MCF 10A (cell line): ENCODE measurements around the gene MAPT. TPM values are rescaled to one million over a fixed set of nuclear protein-coding genes. Genes with fewer than 3 reads are reported as not detected.

ENCODE experiments used
- BruUV-seq: library from RNA; stranded (reverse); fragments of 400-500 nt; replicated peaks from 2 replicates; lab custom pipeline; 2021; lab: Mats Ljungman, UMichigan
- CTCF ChIA-PET: fragments of 300-600 bp; sonication (Branson Sonifier 250); formaldehyde crosslinking; extraction: SDS; loops from one replicate; lab custom pipeline; 2021; ENCODE audit warnings: antibody characterized with exemption, inconsistent platforms; lab: Yijun Ruan, JAX
- POLR2A ChIA-PET: fragments of 300-600, 350-650 bp; sonication (Branson Sonifier 250); formaldehyde crosslinking; extraction: SDS; loops from one replicate; lab custom pipeline; 2020; ENCODE audit warnings: antibody characterized with exemption, inconsistent platforms; lab: Yijun Ruan, JAX
- DNase-seq: peaks from one replicate; pipeline ENCODE4 v3.0.0-alpha.2; 2018; ENCODE audit not compliant: unreplicated experiment
- H3K27ac Mint-ChIP-seq: one replicate; pipeline ENCODE4 v1.8.0; 2022; ENCODE audit warnings: mild to moderate bottlenecking, low read depth, mixed read lengths; ENCODE audit not compliant: unreplicated experiment
- H3K27me3 Mint-ChIP-seq: one replicate; pipeline ENCODE4 v1.8.0; 2022; ENCODE audit warnings: mixed read lengths; ENCODE audit not compliant: insufficient read depth, unreplicated experiment
- H3K36me3 Mint-ChIP-seq: one replicate; pipeline ENCODE4 v1.8.0; 2022; ENCODE audit warnings: mild to moderate bottlenecking, moderate library complexity, mixed read lengths; ENCODE audit not compliant: insufficient read depth, unreplicated experiment
- H3K4me1 Mint-ChIP-seq: one replicate; pipeline ENCODE4 v1.8.0; 2022; ENCODE audit warnings: mixed read lengths; ENCODE audit not compliant: insufficient read depth, unreplicated experiment
- H3K4me3 Mint-ChIP-seq: one replicate; pipeline ENCODE4 v1.8.0; 2022; ENCODE audit warnings: mild to moderate bottlenecking, moderate library complexity, mixed read lengths; ENCODE audit not compliant: unreplicated experiment
- H3K9me3 Mint-ChIP-seq: one replicate; pipeline ENCODE4 v1.8.0; 2022; ENCODE audit warnings: mixed read lengths; ENCODE audit not compliant: unreplicated experiment
- intact Hi-C: fragments of 100-400 bp; cut with micrococcal nuclease; formaldehyde crosslinking; loops from 2 replicates; pipeline ENCODE4 v1.14.1; 2022
- total RNA-seq: library from RNA; stranded (reverse); gene quantifications from 2 replicates; pipeline ENCODE4 v1.2.3, GENCODE V29; 2022
- TF ChIP-seq, protein P1 (sequence below): fragments of 200-600 bp; IDR thresholded peaks from one replicate; pipeline ENCODE4 v1.8.0; 2022; ENCODE audit warnings: antibody characterized with exemption, mild to moderate bottlenecking; ENCODE audit not compliant: unreplicated experiment

MAPT gene
- total RNA-seq, 1 experiment from 2014 or later = 0.42 TPM

- POLR2A ChIA-PET = interaction anchor here (0.9 kb wide), 1 partner anchor 17 kb away, joined by 3 read pairs; no protein-coding TSS in a partner anchor
- intact Hi-C loops = no loop called here
- DNase-seq = no peak
- Mint-ChIP-seq H3K36me3 (no peaks in the 10 kb centered on the region), H3K27ac (no peak overlapping the region), H3K4me1 (no peaks in the 10 kb centered on the region), H3K9me3 (no peaks in the 10 kb centered on the region), H3K4me3 (no peak overlapping the region), H3K27me3 (peaks cover 19% of the 10 kb centered on the region)
- TF ChIP-seq, protein P1, sequence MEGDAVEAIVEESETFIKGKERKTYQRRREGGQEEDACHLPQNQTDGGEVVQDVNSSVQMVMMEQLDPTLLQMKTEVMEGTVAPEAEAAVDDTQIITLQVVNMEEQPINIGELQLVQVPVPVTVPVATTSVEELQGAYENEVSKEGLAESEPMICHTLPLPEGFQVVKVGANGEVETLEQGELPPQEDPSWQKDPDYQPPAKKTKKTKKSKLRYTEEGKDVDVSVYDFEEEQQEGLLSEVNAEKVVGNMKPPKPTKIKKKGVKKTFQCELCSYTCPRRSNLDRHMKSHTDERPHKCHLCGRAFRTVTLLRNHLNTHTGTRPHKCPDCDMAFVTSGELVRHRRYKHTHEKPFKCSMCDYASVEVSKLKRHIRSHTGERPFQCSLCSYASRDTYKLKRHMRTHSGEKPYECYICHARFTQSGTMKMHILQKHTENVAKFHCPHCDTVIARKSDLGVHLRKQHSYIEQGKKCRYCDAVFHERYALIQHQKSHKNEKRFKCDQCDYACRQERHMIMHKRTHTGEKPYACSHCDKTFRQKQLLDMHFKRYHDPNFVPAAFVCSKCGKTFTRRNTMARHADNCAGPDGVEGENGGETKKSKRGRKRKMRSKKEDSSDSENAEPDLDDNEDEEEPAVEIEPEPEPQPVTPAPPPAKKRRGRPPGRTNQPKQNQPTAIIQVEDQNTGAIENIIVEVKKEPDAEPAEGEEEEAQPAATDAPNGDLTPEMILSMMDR = no peak
- BruUV-seq = no TSS peak
- CTCF ChIA-PET = interaction anchor here (0.7 kb wide), 1 partner anchor 9 kb away, joined by 4 read pairs; no protein-coding TSS in a partner anchor
These were observed 68.0 kb downstream of the MAPT start for GRCh38 chr17:45962221-45962972.

GRCh38 chr17:45963283-45963682 is 68.9 kb downstream of the MAPT start:
- BruUV-seq = no TSS peak
- Mint-ChIP-seq H3K27me3 (peaks cover 28% of the 10 kb centered on the region), H3K36me3 (no peaks in the 10 kb centered on the region), H3K27ac (no peak overlapping the region), H3K4me3 (no peak overlapping the region), H3K4me1 (no peaks in the 10 kb centered on the region), H3K9me3 (no peaks in the 10 kb centered on the region)
- TF ChIP-seq, protein P1 = no peak
- no peak for DNase-seq
- intact Hi-C loops = no loop called here
- POLR2A ChIA-PET = no interaction called here
- CTCF ChIA-PET = interaction anchor here (0.7 kb wide), 3 partner anchors 10 to 298 kb away, joined by 3 to 4 read pairs (median 4); no protein-coding TSS in a partner anchor

GRCh38 chr17:45963889-45964288 is 69.5 kb downstream of the MAPT start:
- intact Hi-C loops = no loop called here
- BruUV-seq = no TSS peak
- H3K27ac Mint-ChIP-seq = no peak overlapping the region
- TF ChIP-seq, protein P1 = no peak
- peaks cover 34% of the 10 kb centered on the region for H3K27me3 Mint-ChIP-seq
- POLR2A ChIA-PET = no interaction called here
- no peak for DNase-seq
- CTCF ChIA-PET = interaction anchor here (0.7 kb wide), 2 partner anchors 22 to 298 kb away, joined by 3 to 4 read pairs; no protein-coding TSS in a partner anchor
- no peaks in the 10 kb centered on the region for H3K9me3 Mint-ChIP-seq
- no peak overlapping the region for H3K4me3 Mint-ChIP-seq
- no peaks in the 10 kb centered on the region for H3K4me1 Mint-ChIP-seq
- no peaks in the 10 kb centered on the region for H3K36me3 Mint-ChIP-seq

DNA sequence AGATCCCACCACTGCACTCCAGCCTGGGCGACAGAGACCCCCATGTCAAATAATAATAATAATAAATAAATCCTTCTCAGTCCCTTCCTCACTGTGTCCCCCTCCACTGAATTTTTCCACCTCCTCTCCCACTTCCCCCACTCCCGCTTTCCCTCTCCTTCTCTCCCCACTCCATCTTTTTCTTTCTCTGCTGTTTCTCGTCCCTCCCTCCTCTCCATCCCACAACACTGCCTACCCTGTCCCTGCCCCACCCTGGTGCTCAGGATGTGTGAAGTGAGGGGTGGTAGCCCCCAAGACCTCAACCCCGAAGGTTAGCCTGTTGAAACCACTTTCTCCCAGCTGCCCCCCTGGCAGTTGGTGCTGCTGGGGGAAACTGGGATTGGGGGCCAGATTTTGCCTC is 70.3 kb downstream of the MAPT start:
- Mint-ChIP-seq H3K27me3 (peaks cover 41% of the 10 kb centered on the region), H3K4me1 (no peaks in the 10 kb centered on the region), H3K9me3 (peaks cover 5% of the 10 kb centered on the region), H3K36me3 (no peaks in the 10 kb centered on the region), H3K4me3 (no peak overlapping the region), H3K27ac (no peak overlapping the region)
- no peak for DNase-seq
- TF ChIP-seq, protein P1 = no peak
- ChIA-PET CTCF (interaction anchor here (0.9 kb wide), 1 partner anchor 15 kb away, joined by 4 read pairs; no protein-coding TSS in a partner anchor), POLR2A (no interaction called here)
- no TSS peak for BruUV-seq
- intact Hi-C loops = no loop called here
